LNCaP clone FGC (cell line): Measurements from ENCODE around the gene KDM8.
A peak's percentile ranks its signal among the peaks of the same experiment; 100 is the strongest.

Experiments
- DNase-seq: peaks from one replicate; pipeline ENCODE4 v3.0.0-alpha.2; 2011; ENCODE audit warnings: low read depth
- H3K4me3 ChIP-seq: 2 replicates; pipeline ENCODE4 v1.5.1; 2011; ENCODE audit warnings: mild to moderate bottlenecking, low read depth, low read length, control low read depth
- TF ChIP-seq, protein P1 (sequence below): IDR thresholded peaks from 2 replicates; pipeline ENCODE4 v1.5.1; 2012; ENCODE audit warnings: mild to moderate bottlenecking; ENCODE audit not compliant: control insufficient read depth, insufficient read depth; ENCODE audit errors: extremely low read depth

KDM8 gene

GRCh38 chr16:27267037-27267677, 63.8 kb downstream of the KDM8 start:
- no peak for DNase-seq
- TF ChIP-seq, protein P1, sequence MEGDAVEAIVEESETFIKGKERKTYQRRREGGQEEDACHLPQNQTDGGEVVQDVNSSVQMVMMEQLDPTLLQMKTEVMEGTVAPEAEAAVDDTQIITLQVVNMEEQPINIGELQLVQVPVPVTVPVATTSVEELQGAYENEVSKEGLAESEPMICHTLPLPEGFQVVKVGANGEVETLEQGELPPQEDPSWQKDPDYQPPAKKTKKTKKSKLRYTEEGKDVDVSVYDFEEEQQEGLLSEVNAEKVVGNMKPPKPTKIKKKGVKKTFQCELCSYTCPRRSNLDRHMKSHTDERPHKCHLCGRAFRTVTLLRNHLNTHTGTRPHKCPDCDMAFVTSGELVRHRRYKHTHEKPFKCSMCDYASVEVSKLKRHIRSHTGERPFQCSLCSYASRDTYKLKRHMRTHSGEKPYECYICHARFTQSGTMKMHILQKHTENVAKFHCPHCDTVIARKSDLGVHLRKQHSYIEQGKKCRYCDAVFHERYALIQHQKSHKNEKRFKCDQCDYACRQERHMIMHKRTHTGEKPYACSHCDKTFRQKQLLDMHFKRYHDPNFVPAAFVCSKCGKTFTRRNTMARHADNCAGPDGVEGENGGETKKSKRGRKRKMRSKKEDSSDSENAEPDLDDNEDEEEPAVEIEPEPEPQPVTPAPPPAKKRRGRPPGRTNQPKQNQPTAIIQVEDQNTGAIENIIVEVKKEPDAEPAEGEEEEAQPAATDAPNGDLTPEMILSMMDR = no peak
- peak overlapping the region; percentile 67 for H3K4me3 ChIP-seq

DNA sequence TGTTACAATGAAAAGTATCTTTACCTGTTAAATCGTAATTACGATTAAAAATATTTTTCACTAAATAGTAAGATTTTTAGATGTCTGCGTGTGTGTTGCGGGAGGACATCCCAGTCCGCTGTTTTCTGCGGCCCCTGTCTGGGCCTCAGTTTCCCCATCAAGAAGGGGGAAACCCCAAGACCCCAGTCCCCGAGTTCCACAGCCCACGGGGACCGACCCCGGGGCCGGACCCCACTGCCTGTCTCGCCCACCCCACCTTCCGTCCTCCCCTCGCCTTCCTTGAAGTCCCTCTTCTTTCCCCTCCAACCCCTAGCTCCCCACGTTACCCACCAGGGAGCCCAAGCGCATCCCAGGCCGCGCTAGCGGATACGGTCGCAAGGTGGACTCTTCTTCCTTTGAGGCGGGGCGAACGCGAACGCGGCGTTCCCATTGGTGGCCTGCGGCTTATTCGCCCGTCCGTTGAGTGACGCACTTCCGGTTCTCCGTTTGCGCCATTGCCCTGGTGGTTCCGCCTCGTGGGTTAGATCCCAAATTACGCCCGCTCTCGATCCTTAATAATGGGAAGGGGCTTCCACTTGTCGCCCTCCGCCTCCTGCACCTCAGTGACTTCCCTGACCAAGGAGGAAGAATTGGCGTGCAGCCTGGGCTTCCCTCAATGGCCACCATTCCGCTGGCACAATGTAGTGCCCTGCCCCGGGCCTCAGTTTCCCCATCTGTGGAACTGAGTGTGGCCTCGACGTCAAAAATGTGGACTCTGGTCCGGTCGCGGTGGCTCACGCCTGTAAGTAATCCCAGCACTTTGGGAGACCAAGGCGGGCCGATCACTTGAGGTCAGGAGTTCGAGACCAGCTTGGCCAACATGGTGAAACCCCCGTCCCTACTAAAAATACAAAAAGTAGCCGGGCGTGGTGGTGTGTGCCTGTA, 65.3 kb downstream of the KDM8 start, which contains the start of gene NSMCE1:
Gene NSMCE1, minus strand, starts transcription at position 397 of the 924 bp plus-strand sequence. CDS start 11,202 bp downstream, outside the sequence.
- H3K4me3 ChIP-seq = peak within 1 kb of the TSS; percentile 67
- TF ChIP-seq, protein P1 = no peak
- DNase-seq = peak; percentile 86

- H3K4me3 ChIP-seq = peak overlapping the region; percentile 67
- DNase-seq = no peak
- TF ChIP-seq, protein P1 = no peak
Observed at GRCh38 chr16:27269300-27270150, 66.2 kb downstream of the KDM8 start.

DNA sequence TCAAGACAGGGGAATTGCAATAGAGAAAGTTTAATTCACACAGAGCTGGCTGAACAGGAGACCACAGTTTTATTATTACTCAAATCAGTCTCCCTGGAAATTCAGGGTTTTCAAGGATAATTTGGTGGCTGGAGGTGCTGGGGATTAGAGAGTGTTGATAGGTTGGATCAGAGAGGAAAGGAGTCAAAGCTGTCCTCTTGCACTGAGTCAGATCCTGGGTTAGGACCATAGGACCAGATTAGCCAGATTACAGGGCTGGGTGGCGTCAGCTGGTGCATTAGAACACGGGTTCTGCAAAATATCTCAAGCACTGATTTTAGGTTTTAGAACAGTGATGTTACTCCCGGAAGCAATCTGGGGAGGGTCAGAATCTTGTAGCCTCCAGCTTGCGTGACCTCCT, 67.0 kb downstream of the KDM8 start:
- H3K4me3 ChIP-seq = no peak overlapping the region
- DNase-seq = no peak
- TF ChIP-seq, protein P1 = no peak
